ENCODE data around the gene CHRNA10.

DNA sequence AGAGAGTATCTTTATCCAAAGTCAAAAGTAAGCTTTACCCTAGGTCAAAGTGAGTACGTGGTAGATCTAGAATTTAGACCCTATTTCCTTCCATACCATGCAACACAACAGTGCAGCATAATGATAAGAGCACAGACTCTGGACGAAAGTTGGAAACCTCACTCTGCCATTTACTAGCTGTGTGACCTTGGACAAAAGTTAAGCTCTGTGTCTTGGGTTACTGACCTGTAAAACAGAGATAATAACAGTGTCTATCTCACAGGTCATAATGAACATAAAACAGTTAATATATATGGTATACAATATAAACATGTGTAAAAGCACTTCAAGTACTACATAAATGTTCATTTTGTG lies 13.6 kb upstream of the CHRNA10 start:
- TF ChIP-seq, protein P1, sequence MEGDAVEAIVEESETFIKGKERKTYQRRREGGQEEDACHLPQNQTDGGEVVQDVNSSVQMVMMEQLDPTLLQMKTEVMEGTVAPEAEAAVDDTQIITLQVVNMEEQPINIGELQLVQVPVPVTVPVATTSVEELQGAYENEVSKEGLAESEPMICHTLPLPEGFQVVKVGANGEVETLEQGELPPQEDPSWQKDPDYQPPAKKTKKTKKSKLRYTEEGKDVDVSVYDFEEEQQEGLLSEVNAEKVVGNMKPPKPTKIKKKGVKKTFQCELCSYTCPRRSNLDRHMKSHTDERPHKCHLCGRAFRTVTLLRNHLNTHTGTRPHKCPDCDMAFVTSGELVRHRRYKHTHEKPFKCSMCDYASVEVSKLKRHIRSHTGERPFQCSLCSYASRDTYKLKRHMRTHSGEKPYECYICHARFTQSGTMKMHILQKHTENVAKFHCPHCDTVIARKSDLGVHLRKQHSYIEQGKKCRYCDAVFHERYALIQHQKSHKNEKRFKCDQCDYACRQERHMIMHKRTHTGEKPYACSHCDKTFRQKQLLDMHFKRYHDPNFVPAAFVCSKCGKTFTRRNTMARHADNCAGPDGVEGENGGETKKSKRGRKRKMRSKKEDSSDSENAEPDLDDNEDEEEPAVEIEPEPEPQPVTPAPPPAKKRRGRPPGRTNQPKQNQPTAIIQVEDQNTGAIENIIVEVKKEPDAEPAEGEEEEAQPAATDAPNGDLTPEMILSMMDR (conservative IDR thresholded peaks at IDR 0.05; ENCODE audit: low read depth, low read length): no peak
- TF ChIP-seq EZH2 (IDR thresholded peaks at IDR 0.05; ENCODE audit: borderline replicate concordance, low read depth, low read length, poor library complexity, severe bottlenecking): no peak
